SU-DHL-6 (cell line): Measurements from ENCODE around the gene TRPM3.

Experiments
- H2AFZ ChIP-seq: fragments of 200-600 bp; sonication (generic); 2 replicates; pipeline ENCODE4 v1.6.1; 2014; ENCODE audit warnings: low read depth, mild to moderate bottlenecking, moderate library complexity, mixed read lengths, antibody characterized with exemption, low read length; ENCODE audit not compliant: severe bottlenecking
- H3F3A ChIP-seq: fragments of 200-600 bp; shearing (Covaris generic); 2 replicates; pipeline ENCODE4 v1.6.0; 2016; ENCODE audit warnings: antibody characterized with exemption, mild to moderate bottlenecking; ENCODE audit not compliant: insufficient read depth
- H3K27ac ChIP-seq: fragments of 200-600 bp; sonication (generic); 2 replicates; pipeline ENCODE4 v1.5.1; 2016; ENCODE audit warnings: low read depth, mild to moderate bottlenecking, low read length, moderate library complexity, mixed read lengths
- H3K27me3 ChIP-seq: fragments of 200-600 bp; sonication (generic), shearing (Covaris generic); 2 replicates; pipeline ENCODE4 v1.6.0; 2014; ENCODE audit warnings: mild to moderate bottlenecking, low read length
- H3K36me3 ChIP-seq: fragments of 200-600 bp; sonication (generic); 2 replicates; pipeline ENCODE4 v1.6.1; 2014; ENCODE audit warnings: mild to moderate bottlenecking, low read length, mixed read lengths
- H3K4me2 ChIP-seq: fragments of 300-600, 200-600 bp; shearing (Covaris generic), sonication (generic); 2 replicates; pipeline ENCODE4 v1.6.0; 2014; ENCODE audit warnings: low read length, low read depth, mild to moderate bottlenecking; ENCODE audit not compliant: poor library complexity, severe bottlenecking
- H3K4me3 ChIP-seq: fragments of 200-600 bp; sonication (generic); 2 replicates; pipeline ENCODE4 v1.5.1; 2014; ENCODE audit warnings: antibody characterized with exemption, low read length, mild to moderate bottlenecking, mixed read lengths; ENCODE audit not compliant: insufficient read depth, poor library complexity, severe bottlenecking
- H3K79me2 ChIP-seq: fragments of 200-600 bp; sonication (generic); 2 replicates; pipeline ENCODE4 v1.6.1; 2014; ENCODE audit warnings: mild to moderate bottlenecking, low read length, moderate library complexity; ENCODE audit not compliant: insufficient read depth
- H3K9ac ChIP-seq: fragments of 200-600 bp; sonication (generic); 2 replicates; pipeline ENCODE4 v1.7.0; 2014; ENCODE audit warnings: mild to moderate bottlenecking, low read length
- H3K9me2 ChIP-seq: fragments of 200-600 bp; sonication (generic); replicated peaks from 2 replicates; pipeline ENCODE4 v1.6.1; 2014; ENCODE audit warnings: low read length; ENCODE audit not compliant: insufficient read depth
- H3K9me3 ChIP-seq: fragments of 200-600 bp; sonication (generic); 2 replicates; pipeline ENCODE4 v1.6.1; 2014; ENCODE audit warnings: low read length, mixed read lengths; ENCODE audit not compliant: insufficient read depth
- H4K20me1 ChIP-seq: fragments of 200-600 bp; sonication (generic); 2 replicates; pipeline ENCODE4 v1.6.1; 2014; ENCODE audit warnings: low read depth, mild to moderate bottlenecking, antibody characterized with exemption, low read length, moderate library complexity, mixed read lengths
- EZH2phosphoT487 ChIP-seq: fragments of 200-600 bp; sonication (generic), shearing (Covaris generic); conservative IDR thresholded peaks from 2 replicates; pipeline ENCODE4 v1.6.1; 2018; ENCODE audit warnings: mild to moderate bottlenecking, antibody characterized with exemption, low read length, moderate library complexity, mixed read lengths
- TF ChIP-seq, protein P1 (sequence below): fragments of 200-600 bp; sonication (generic); IDR thresholded peaks from one replicate; pipeline ENCODE4 v1.5.1; 2017; ENCODE audit warnings: antibody characterized with exemption, mild to moderate bottlenecking, low read length, moderate library complexity; ENCODE audit not compliant: insufficient read depth, poor library complexity, severe bottlenecking

Gene TRPM3

GRCh38 chr9:71119746-71120145 is 1.7 kb downstream of the TRPM3 start:
- no peaks in the 10 kb centered on the region for H3K9me3 ChIP-seq
- H3F3A ChIP-seq = no peaks in the 10 kb centered on the region
- no peak overlapping the region for H3K27ac ChIP-seq
- TF ChIP-seq, protein P1, sequence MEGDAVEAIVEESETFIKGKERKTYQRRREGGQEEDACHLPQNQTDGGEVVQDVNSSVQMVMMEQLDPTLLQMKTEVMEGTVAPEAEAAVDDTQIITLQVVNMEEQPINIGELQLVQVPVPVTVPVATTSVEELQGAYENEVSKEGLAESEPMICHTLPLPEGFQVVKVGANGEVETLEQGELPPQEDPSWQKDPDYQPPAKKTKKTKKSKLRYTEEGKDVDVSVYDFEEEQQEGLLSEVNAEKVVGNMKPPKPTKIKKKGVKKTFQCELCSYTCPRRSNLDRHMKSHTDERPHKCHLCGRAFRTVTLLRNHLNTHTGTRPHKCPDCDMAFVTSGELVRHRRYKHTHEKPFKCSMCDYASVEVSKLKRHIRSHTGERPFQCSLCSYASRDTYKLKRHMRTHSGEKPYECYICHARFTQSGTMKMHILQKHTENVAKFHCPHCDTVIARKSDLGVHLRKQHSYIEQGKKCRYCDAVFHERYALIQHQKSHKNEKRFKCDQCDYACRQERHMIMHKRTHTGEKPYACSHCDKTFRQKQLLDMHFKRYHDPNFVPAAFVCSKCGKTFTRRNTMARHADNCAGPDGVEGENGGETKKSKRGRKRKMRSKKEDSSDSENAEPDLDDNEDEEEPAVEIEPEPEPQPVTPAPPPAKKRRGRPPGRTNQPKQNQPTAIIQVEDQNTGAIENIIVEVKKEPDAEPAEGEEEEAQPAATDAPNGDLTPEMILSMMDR = no peak
- H3K4me3 ChIP-seq = no peak overlapping the region
- no peak overlapping the region for H3K4me2 ChIP-seq
- H3K36me3 ChIP-seq = no peaks in the 10 kb centered on the region
- no peak overlapping the region for H3K9ac ChIP-seq
- H4K20me1 ChIP-seq = no peaks in the 10 kb centered on the region
- no peaks in the 10 kb centered on the region for H3K9me2 ChIP-seq
- H2AFZ ChIP-seq = no peak overlapping the region
- no peaks in the 10 kb centered on the region for H3K27me3 ChIP-seq
- H3K79me2 ChIP-seq = no peaks in the 10 kb centered on the region

DNA sequence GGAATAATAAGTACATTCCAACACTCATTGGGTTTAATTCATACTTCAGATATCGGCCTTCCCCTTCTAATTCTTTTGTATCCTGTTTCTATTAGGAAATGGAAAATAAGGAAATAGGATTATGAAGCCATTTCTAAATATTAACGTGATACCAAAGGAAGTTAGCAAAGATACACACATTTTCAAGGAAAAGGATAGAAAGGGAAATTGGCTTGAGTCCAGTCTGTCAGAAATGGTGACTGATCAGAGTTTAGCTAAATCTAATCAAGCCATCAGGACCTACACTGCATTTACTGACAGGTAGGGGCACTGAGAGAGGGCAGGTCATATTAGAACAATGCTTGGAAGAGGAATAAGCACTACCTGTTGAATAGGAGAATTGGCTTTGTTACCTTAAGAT is 3.1 kb downstream of the TRPM3 start:
- Histone ChIP-seq H3K9ac (no peak overlapping the region), H3K9me2 (no peaks in the 10 kb centered on the region), H3K4me2 (no peak overlapping the region), H3K27me3 (no peaks in the 10 kb centered on the region), H3K9me3 (no peaks in the 10 kb centered on the region), H3K79me2 (no peaks in the 10 kb centered on the region), H3K27ac (no peak overlapping the region), H3F3A (no peaks in the 10 kb centered on the region), H3K36me3 (no peaks in the 10 kb centered on the region), H2AFZ (no peak overlapping the region), H4K20me1 (no peaks in the 10 kb centered on the region), H3K4me3 (no peak overlapping the region)
- TF ChIP-seq EZH2phosphoT487 = no peak
- TF ChIP-seq, protein P1 = no peak

GRCh38 chr9:71115448-71115975 is 5.9 kb downstream of the TRPM3 start:
- Histone ChIP-seq H3K27me3 (no peaks in the 10 kb centered on the region), H3K4me2 (no peak overlapping the region), H3K9me2 (no peaks in the 10 kb centered on the region), H3K9me3 (no peaks in the 10 kb centered on the region), H4K20me1 (no peaks in the 10 kb centered on the region), H3F3A (no peaks in the 10 kb centered on the region), H3K9ac (no peak overlapping the region), H3K27ac (no peak overlapping the region), H3K36me3 (no peaks in the 10 kb centered on the region), H3K4me3 (no peak overlapping the region), H3K79me2 (no peaks in the 10 kb centered on the region), H2AFZ (no peak overlapping the region)
- TF ChIP-seq, protein P1 = no peak
- TF ChIP-seq EZH2phosphoT487 = no peak
